ENCODE measurements around the gene DLGAP1. TPM values are rescaled to one million over a fixed set of nuclear protein-coding genes. Genes with fewer than 3 reads are reported as not detected.

DLGAP1 gene
- total RNA-seq, 1 experiment from 2014 or later, result 0.39 TPM

DNA sequence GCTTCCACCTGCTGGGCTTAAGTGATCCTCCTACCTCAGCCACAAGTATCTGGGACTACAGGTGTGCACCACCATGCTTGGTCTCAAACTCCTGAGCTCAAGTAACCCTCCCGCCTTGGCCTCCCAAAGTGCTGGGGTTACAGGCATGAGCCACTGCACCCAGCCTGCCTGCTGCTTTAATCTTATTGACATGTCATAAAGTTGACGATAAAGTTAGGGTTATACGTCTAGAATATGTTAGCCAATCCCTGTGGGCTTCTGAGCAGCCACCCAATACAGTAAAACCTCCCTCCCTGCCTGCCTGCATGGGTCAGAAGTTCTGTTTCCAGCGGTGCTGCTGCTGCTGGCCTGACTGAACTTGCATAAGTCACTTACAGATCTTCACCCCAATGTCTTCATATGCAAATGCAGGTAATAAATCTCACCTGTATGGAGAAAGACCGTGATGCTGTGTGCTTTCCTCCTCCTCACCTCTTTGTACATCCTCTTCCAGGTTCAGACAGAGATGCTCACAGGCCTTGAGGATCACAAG, 975.1 kb downstream of the DLGAP1 start:
- no peak overlapping the region for H3K9ac ChIP-seq (ENCODE audit: low read length)
- TF ChIP-seq ZFX (IDR thresholded peaks at IDR 0.05) (no peak), EGR1 (IDR thresholded peaks at IDR 0.05; ENCODE audit: low read depth) (no peak), POLR2A (IDR thresholded peaks at IDR 0.05; ENCODE audit: borderline replicate concordance, extremely low read depth, insufficient read depth, insufficient read length) (no peak), TCF7L2 (IDR thresholded peaks at IDR 0.05; ENCODE audit: borderline replicate concordance, extremely low read depth, insufficient read depth, insufficient read length) (no peak)
- TF ChIP-seq, protein P1, sequence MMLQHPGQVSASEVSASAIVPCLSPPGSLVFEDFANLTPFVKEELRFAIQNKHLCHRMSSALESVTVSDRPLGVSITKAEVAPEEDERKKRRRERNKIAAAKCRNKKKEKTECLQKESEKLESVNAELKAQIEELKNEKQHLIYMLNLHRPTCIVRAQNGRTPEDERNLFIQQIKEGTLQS (IDR thresholded peaks at IDR 0.05), result no peak
- TF ChIP-seq, protein P2, sequence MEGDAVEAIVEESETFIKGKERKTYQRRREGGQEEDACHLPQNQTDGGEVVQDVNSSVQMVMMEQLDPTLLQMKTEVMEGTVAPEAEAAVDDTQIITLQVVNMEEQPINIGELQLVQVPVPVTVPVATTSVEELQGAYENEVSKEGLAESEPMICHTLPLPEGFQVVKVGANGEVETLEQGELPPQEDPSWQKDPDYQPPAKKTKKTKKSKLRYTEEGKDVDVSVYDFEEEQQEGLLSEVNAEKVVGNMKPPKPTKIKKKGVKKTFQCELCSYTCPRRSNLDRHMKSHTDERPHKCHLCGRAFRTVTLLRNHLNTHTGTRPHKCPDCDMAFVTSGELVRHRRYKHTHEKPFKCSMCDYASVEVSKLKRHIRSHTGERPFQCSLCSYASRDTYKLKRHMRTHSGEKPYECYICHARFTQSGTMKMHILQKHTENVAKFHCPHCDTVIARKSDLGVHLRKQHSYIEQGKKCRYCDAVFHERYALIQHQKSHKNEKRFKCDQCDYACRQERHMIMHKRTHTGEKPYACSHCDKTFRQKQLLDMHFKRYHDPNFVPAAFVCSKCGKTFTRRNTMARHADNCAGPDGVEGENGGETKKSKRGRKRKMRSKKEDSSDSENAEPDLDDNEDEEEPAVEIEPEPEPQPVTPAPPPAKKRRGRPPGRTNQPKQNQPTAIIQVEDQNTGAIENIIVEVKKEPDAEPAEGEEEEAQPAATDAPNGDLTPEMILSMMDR (IDR thresholded peaks at IDR 0.05 in 2 of 3, conservative IDR thresholded peaks at IDR 0.05 in 1 of 3; ENCODE audit: borderline replicate concordance in 1 of 3, insufficient read depth in 1 of 3, low read depth in 2 of 3, low read length in 2 of 3), result no peak
- TF ChIP-seq, protein P3, sequence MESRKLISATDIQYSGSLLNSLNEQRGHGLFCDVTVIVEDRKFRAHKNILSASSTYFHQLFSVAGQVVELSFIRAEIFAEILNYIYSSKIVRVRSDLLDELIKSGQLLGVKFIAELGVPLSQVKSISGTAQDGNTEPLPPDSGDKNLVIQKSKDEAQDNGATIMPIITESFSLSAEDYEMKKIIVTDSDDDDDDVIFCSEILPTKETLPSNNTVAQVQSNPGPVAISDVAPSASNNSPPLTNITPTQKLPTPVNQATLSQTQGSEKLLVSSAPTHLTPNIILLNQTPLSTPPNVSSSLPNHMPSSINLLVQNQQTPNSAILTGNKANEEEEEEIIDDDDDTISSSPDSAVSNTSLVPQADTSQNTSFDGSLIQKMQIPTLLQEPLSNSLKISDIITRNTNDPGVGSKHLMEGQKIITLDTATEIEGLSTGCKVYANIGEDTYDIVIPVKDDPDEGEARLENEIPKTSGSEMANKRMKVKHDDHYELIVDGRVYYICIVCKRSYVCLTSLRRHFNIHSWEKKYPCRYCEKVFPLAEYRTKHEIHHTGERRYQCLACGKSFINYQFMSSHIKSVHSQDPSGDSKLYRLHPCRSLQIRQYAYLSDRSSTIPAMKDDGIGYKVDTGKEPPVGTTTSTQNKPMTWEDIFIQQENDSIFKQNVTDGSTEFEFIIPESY (IDR thresholded peaks at IDR 0.05; ENCODE audit: extremely low read depth, insufficient replicate concordance, low read length), result no peak
- intact Hi-C loops (cut with micrococcal nuclease), result no loop called here
- no peak for DNase-seq (ENCODE audit: low read depth, low spot score)
- ATAC-seq, result no peak
- H3K27me3 ChIP-seq (ENCODE audit: insufficient read depth, low read length), result no peaks in the 10 kb centered on the region
- ChIA-PET CTCF (no interaction called here), POLR2A (interaction anchor here (1.2 kb wide), 1 partner anchor 13 kb away, joined by 3 read pairs; no protein-coding TSS in a partner anchor), RAD21 (ENCODE audit: low non-redundant PET in 1 of 2, low total read pairs in 2 of 2, uncharacterized antibody in 2 of 2, unreplicated experiment in 2 of 2) (no interaction called here)
- H3K9me3 ChIP-seq (ENCODE audit: control insufficient read depth in 1 of 2, insufficient read depth in 1 of 2, low read depth in 1 of 2, low read length in 2 of 2), result no peaks in the 10 kb centered on the region
- no peak overlapping the region for H3K4me2 ChIP-seq (ENCODE audit: low read length)
- H2AFZ ChIP-seq (ENCODE audit: low read depth, low read length, poor library complexity, severe bottlenecking), result no peak overlapping the region
- no peaks in the 10 kb centered on the region for H4K20me1 ChIP-seq (ENCODE audit: insufficient read depth)
- no peak overlapping the region for H3K4me3 ChIP-seq (replicated peaks in 1 of 2; ENCODE audit: low read depth in 1 of 2, low read length in 2 of 2)
- no peak overlapping the region for H3K27ac ChIP-seq (ENCODE audit: low read depth, low read length)
- H3K9me2 ChIP-seq (ENCODE audit: insufficient read depth), result no peaks in the 10 kb centered on the region
- no TSS peak for BruUV-seq (replicated peaks)
- H3K4me1 ChIP-seq (ENCODE audit: control insufficient read depth in 1 of 2, insufficient read depth in 2 of 2, low read length in 2 of 2), result peaks cover 0 to 6% of the 10 kb centered on the region in 2 experiments; a peak in 1 of 4 replicates
- no peaks in the 10 kb centered on the region for H3K79me2 ChIP-seq (ENCODE audit: insufficient read depth, low read length)
- no peaks in the 10 kb centered on the region for H3K36me3 ChIP-seq (ENCODE audit: control insufficient read depth in 1 of 2, insufficient read depth in 2 of 2, low read length in 2 of 2)

Data from HCT116 (cell line).